ENCODE measurements around the gene CNPY3. TPM values are rescaled to one million over a fixed set of nuclear protein-coding genes. Genes with fewer than 3 reads are reported as not detected.

The CNPY3 gene
- total RNA-seq, 2 experiments from 2014 or later = 86.0 to 87.6 TPM

DNA sequence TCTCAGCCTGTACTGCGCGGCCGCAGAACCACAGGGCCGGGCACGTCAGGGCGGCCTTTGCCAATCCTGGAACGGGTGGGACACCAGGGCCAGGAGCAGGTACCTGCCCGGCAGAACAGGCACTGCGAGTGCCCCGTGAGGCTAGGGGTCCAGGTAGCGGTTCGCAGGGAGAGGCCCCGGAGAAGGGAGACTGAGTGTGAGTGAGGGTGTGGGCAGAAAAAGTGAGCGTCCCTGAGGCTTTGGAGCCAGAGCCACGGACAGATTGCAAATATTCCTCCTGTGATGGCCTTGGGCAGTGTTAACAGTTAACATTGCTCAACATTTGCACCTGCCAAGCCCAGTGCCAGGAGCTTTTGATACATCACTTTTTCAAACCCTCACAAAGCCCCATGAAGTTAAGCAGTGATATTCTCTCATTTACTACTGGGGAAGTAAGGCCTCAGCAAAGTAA, 31.8 kb downstream of the CNPY3 start:
- peaks cover 4% of the 10 kb centered on the region for H3K27me3 Mint-ChIP-seq (ENCODE audit: low read depth)
- H3K36me3 Mint-ChIP-seq (ENCODE audit: low read depth) = peaks cover 8% of the 10 kb centered on the region
- H3K27ac Mint-ChIP-seq = no peak overlapping the region
- H3K4me1 Mint-ChIP-seq (ENCODE audit: low read depth) = peaks cover 15% of the 10 kb centered on the region
- H3K9me3 Mint-ChIP-seq (ENCODE audit: insufficient read depth) = no peaks in the 10 kb centered on the region
- ATAC-seq (no peak), DNase-seq (no peak)
- ChIA-PET POLR2A (interaction anchor here (0.8 to 0.9 kb wide), 2 partner anchors 18 to 70 kb away, joined by 3 to 4 read pairs; partner anchors contain the start of gene PEX6), CTCF (interaction anchor here (1.8 kb wide), 1 partner anchor 11 kb away, joined by 4 read pairs; no protein-coding TSS in a partner anchor)
- no peak overlapping the region for H3K4me3 Mint-ChIP-seq

DNA sequence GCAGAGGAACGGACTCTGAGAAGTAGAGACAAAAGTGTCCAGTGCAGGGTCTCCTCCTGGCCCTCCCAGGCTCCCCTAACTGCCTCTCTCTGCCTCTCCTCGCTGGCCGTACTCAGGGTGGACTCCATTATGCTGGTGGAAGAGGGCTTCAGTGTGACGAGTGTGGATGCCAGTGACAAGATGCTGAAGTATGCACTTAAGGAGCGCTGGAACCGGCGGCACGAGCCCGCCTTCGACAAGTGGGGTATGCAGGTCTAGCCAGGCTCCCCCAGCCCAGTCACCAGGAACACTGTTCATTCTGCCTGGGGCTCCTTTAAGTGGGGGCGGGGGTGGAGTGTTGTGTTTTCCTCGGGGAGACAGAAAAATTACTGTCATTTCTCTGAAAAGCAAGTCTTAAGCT, 32.8 kb downstream of the CNPY3 start:
- Mint-ChIP-seq H3K27me3 (ENCODE audit: low read depth) (peaks cover 4% of the 10 kb centered on the region), H3K27ac (no peak overlapping the region)

GRCh38 chr6:42962502-42963178, 33.4 kb downstream of the CNPY3 start:
- Mint-ChIP-seq H3K27ac (no peak overlapping the region), H3K36me3 (ENCODE audit: low read depth) (peaks cover 8% of the 10 kb centered on the region), H3K27me3 (ENCODE audit: low read depth) (peaks cover 4% of the 10 kb centered on the region), H3K4me1 (ENCODE audit: low read depth) (peaks cover 15% of the 10 kb centered on the region), H3K4me3 (no peak overlapping the region), H3K9me3 (ENCODE audit: insufficient read depth) (no peaks in the 10 kb centered on the region)
- ChIA-PET POLR2A (interaction anchor here (0.6 to 0.7 kb wide), 2 partner anchors 16 to 315 kb away, joined by 3 read pairs; no protein-coding TSS in a partner anchor), CTCF (interaction anchor here (2.3 to 2.4 kb wide), 2 partner anchors 16 to 181 kb away, joined by 5 to 12 read pairs; partner anchors contain the start of gene PEX6)
- ATAC-seq (no peak), DNase-seq (no peak)

More for the DNA sequence above, 32.8 kb downstream of the CNPY3 start:
- CTCF ChIA-PET = no interaction called here
- no peaks in the 10 kb centered on the region for H3K9me3 Mint-ChIP-seq (ENCODE audit: insufficient read depth)
- H3K4me1 Mint-ChIP-seq (ENCODE audit: low read depth) = peaks cover 15% of the 10 kb centered on the region
- no peak for ATAC-seq
- no peak overlapping the region for H3K4me3 Mint-ChIP-seq
- no peak for DNase-seq
- POLR2A ChIA-PET = interaction anchor here (0.6 to 0.9 kb wide), 2 partner anchors 72 to 315 kb away, joined by 3 read pairs; a partner anchor contains a TSS
- peaks cover 8% of the 10 kb centered on the region for H3K36me3 Mint-ChIP-seq (ENCODE audit: low read depth)

- Mint-ChIP-seq H3K4me1 (ENCODE audit: low read depth) (peaks cover 15% of the 10 kb centered on the region), H3K27ac (no peak overlapping the region), H3K27me3 (ENCODE audit: low read depth) (peaks cover 4% of the 10 kb centered on the region), H3K9me3 (ENCODE audit: insufficient read depth) (no peaks in the 10 kb centered on the region), H3K4me3 (no peak overlapping the region), H3K36me3 (ENCODE audit: low read depth) (peaks cover 8% of the 10 kb centered on the region)
- peak; percentile 9 for ATAC-seq
- CTCF ChIA-PET = interaction anchor here (2.3 to 2.4 kb wide), 2 partner anchors 15 to 180 kb away, joined by 5 to 12 read pairs; partner anchors contain the start of gene PEX6
- POLR2A ChIA-PET = interaction anchor here (0.7 to 2.5 kb wide), 2 partner anchors 15 to 34 kb away, joined by 3 to 5 read pairs; partner anchors contain the start of gene CNPY3
- no peak for DNase-seq
Measured at GRCh38 chr6:42963179-42963854, 34.0 kb downstream of the CNPY3 start.

GRCh38 chr6:42963855-42964605, 34.8 kb downstream of the CNPY3 start:
- Mint-ChIP-seq H3K4me1 (ENCODE audit: low read depth) (peaks cover 15% of the 10 kb centered on the region), H3K36me3 (ENCODE audit: low read depth) (peaks cover 8% of the 10 kb centered on the region), H3K27ac (no peak overlapping the region), H3K27me3 (ENCODE audit: low read depth) (peaks cover 4% of the 10 kb centered on the region), H3K4me3 (no peak overlapping the region), H3K9me3 (ENCODE audit: insufficient read depth) (no peaks in the 10 kb centered on the region)
- POLR2A ChIA-PET = interaction anchor here (1.2 to 2.5 kb wide), 3 partner anchors 14 to 34 kb away, joined by 3 to 6 read pairs (median 5); partner anchors contain the start of genes CNPY3 and PEX6
- CTCF ChIA-PET = interaction anchor here (1.0 to 2.4 kb wide), 4 partner anchors 14 to 179 kb away, joined by 3 to 12 read pairs (median 4); partner anchors contain the start of genes PEX6 and PPP2R5D
- peak; percentile 56 for ATAC-seq
- DNase-seq = peak; percentile 67

DNA sequence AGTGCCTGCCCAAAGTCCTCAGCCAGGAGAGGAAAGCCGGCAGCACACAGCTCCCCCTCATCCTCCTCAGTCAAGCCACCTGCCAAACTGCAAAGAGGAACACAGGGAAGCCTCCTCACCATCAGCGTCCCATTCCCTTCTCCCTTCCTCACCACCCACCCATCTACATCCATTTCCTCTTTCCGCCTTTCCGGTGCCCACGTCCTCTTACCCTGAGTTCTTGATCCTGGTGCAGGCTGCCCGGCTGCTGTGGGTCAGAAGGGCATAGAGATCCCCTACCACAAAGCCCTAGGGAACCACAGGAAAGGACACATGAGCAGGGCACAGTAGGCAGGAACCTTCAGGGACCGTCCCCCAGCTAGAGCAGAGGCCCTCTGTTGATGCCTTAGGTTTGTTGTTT, 37.3 kb downstream of the CNPY3 start:
- ATAC-seq = no peak
- Mint-ChIP-seq H3K27ac (no peak overlapping the region), H3K4me3 (no peak overlapping the region), H3K9me3 (ENCODE audit: insufficient read depth) (no peaks in the 10 kb centered on the region), H3K4me1 (ENCODE audit: low read depth) (peaks cover 5% of the 10 kb centered on the region), H3K27me3 (ENCODE audit: low read depth) (no peaks in the 10 kb centered on the region), H3K36me3 (ENCODE audit: low read depth) (peaks cover 8% of the 10 kb centered on the region)
- POLR2A ChIA-PET = interaction anchor here (0.8 kb wide), 1 partner anchor 27 kb away, joined by 3 read pairs; no protein-coding TSS in a partner anchor
- CTCF ChIA-PET = no interaction called here
- no peak for DNase-seq

- Mint-ChIP-seq H3K36me3 (ENCODE audit: low read depth) (peaks cover 6% of the 10 kb centered on the region), H3K4me3 (no peak overlapping the region), H3K27me3 (ENCODE audit: low read depth) (no peaks in the 10 kb centered on the region), H3K4me1 (ENCODE audit: low read depth) (peaks cover 7% of the 10 kb centered on the region), H3K9me3 (ENCODE audit: insufficient read depth) (no peaks in the 10 kb centered on the region), H3K27ac (no peak overlapping the region)
- ChIA-PET CTCF (no interaction called here), POLR2A (interaction anchor here (0.6 kb wide), 1 partner anchor 369 kb away, joined by 3 read pairs; no protein-coding TSS in a partner anchor)
- no peak for ATAC-seq
- DNase-seq = no peak
Measured at GRCh38 chr6:42967228-42967627, 37.9 kb downstream of the CNPY3 start.

GRCh38 chr6:42968126-42968701, 38.9 kb downstream of the CNPY3 start:
- H3K27ac Mint-ChIP-seq = peak overlapping the region; percentile 30
- H3K4me1 Mint-ChIP-seq (ENCODE audit: low read depth) = peaks cover 7% of the 10 kb centered on the region
- CTCF ChIA-PET = no interaction called here
- POLR2A ChIA-PET = interaction anchor here (0.6 kb wide), 1 partner anchor 370 kb away, joined by 3 read pairs; no protein-coding TSS in a partner anchor
- H3K27me3 Mint-ChIP-seq (ENCODE audit: low read depth) = no peaks in the 10 kb centered on the region
- DNase-seq (no peak), ATAC-seq (no peak)
- peaks cover 3% of the 10 kb centered on the region for H3K36me3 Mint-ChIP-seq (ENCODE audit: low read depth)
- no peak overlapping the region for H3K4me3 Mint-ChIP-seq
- no peaks in the 10 kb centered on the region for H3K9me3 Mint-ChIP-seq (ENCODE audit: insufficient read depth)

DNA sequence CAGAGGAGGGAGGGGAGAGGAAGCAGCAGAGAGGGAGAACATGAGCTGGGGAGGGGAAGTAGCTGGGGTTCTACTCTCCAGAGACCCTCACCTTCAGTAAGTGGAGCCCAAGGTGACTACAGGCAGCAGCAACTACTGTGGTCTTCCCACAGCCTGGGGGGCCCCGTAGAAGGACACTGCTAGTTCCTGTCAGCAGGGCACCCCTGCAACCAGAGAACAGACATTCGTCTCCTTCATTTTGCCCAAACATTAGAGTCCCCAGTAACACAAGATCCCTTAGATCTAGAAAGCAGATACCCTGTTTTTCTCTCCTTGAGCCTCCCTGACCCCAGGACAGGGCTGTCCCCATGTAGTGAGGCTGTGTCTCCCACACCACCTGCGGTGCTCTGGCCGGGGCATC, 39.5 kb downstream of the CNPY3 start:
- peaks cover 5% of the 10 kb centered on the region for H3K36me3 Mint-ChIP-seq (ENCODE audit: low read depth)
- DNase-seq (no peak), ATAC-seq (no peak)
- no peaks in the 10 kb centered on the region for H3K27me3 Mint-ChIP-seq (ENCODE audit: low read depth)
- H3K9me3 Mint-ChIP-seq (ENCODE audit: insufficient read depth) = no peaks in the 10 kb centered on the region
- H3K4me3 Mint-ChIP-seq = no peak overlapping the region
- POLR2A ChIA-PET = no interaction called here
- H3K27ac Mint-ChIP-seq = peak overlapping the region; percentile 30
- H3K4me1 Mint-ChIP-seq (ENCODE audit: low read depth) = peaks cover 7% of the 10 kb centered on the region
- CTCF ChIA-PET = no interaction called here

- H3K36me3 Mint-ChIP-seq (ENCODE audit: low read depth) = peaks cover 8% of the 10 kb centered on the region
- no peak overlapping the region for H3K4me3 Mint-ChIP-seq
- no peaks in the 10 kb centered on the region for H3K9me3 Mint-ChIP-seq (ENCODE audit: insufficient read depth)
- ChIA-PET CTCF (no interaction called here), POLR2A (no interaction called here)
- peaks cover 5% of the 10 kb centered on the region for H3K4me1 Mint-ChIP-seq (ENCODE audit: low read depth)
- no peaks in the 10 kb centered on the region for H3K27me3 Mint-ChIP-seq (ENCODE audit: low read depth)
- H3K27ac Mint-ChIP-seq = no peak overlapping the region
- ATAC-seq = no peak
- no peak for DNase-seq
Measured at GRCh38 chr6:42969431-42969830, 40.2 kb downstream of the CNPY3 start.

DNA sequence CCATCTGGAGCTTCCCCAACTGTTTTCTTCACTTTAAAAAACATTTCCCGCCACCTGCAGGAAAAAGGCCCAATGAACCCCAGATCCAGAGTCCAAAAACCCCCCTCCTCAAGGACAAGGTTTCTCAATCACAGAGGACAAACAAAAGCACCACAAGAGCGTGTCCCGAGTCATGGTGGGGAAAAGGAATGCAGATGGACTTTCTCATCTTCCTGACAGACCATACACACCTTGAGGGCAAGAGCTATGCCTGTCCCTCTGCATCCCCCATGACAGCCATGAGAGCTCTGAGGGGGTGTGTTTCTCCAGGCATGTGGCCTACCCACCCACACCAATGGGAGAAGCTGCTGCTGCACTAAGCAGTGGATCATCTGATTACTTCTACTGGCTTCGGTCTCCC, 40.7 kb downstream of the CNPY3 start:
- ATAC-seq (no peak), DNase-seq (no peak)
- Mint-ChIP-seq H3K9me3 (ENCODE audit: insufficient read depth) (no peaks in the 10 kb centered on the region), H3K4me3 (no peak overlapping the region), H3K36me3 (ENCODE audit: low read depth) (peaks cover 5% of the 10 kb centered on the region), H3K27me3 (ENCODE audit: low read depth) (no peaks in the 10 kb centered on the region), H3K4me1 (ENCODE audit: low read depth) (peaks cover 5% of the 10 kb centered on the region), H3K27ac (no peak overlapping the region)
- ChIA-PET CTCF (no interaction called here), POLR2A (no interaction called here)

Measured in activated CD8-positive, alpha-beta T cell treated with anti-CD3 and anti-CD28 coated beads, Interleukin-2, amount 10 ng/mL, durations not matched to agents 7 days and 5 days (primary cell).